Parathyroid adenoma (tissue), 2 donors: ENCODE data around the gene GRM6.

Experiments used
- H2AFZ ChIP-seq: fragments of 300-600 bp; sonication (generic); one replicate; pipeline ENCODE4 v1.7.0; 2017; ENCODE audit warnings: antibody characterized with exemption, mild to moderate bottlenecking
- H3K27ac ChIP-seq: fragments of 300-600 bp; sonication (generic); one replicate; pipeline ENCODE4 v1.7.0; 2017
- H3K27me3 ChIP-seq: fragments of 300-600 bp; sonication (generic); one replicate; pipeline ENCODE4 v1.7.0; 2017; ENCODE audit warnings: low read length; ENCODE audit not compliant: control insufficient read depth, insufficient read depth
- H3K36me3 ChIP-seq: fragments of 300-600 bp; sonication (generic); one replicate; pipeline ENCODE4 v1.7.0; 2017; ENCODE audit warnings: low read length; ENCODE audit not compliant: control insufficient read depth, insufficient read depth
- H3K4me1 ChIP-seq: fragments of 300-600 bp; sonication (generic); one replicate; pipeline ENCODE4 v1.7.0; 2017; ENCODE audit warnings: control low read depth
- H3K4me2 ChIP-seq: fragments of 300-600 bp; sonication (generic); one replicate; pipeline ENCODE4 v1.7.0; 2017; ENCODE audit warnings: low read length
- H3K4me3 ChIP-seq: fragments of 300-600 bp; sonication (generic); one replicate; pipeline ENCODE4 v1.7.0; 2017; ENCODE audit warnings: low read depth, low read length
- H3K79me2 ChIP-seq: fragments of 300-600 bp; sonication (generic); one replicate; pipeline ENCODE4 v1.7.0; 2017; ENCODE audit warnings: control low read depth
- H3K9ac ChIP-seq: fragments of 300-600 bp; sonication (generic); one replicate; pipeline ENCODE4 v1.7.0; 2017; ENCODE audit warnings: mild to moderate bottlenecking
- H3K9me3 ChIP-seq: fragments of 300-600 bp; sonication (generic); one replicate; pipeline ENCODE4 v1.7.0; 2017; ENCODE audit warnings: low read length; ENCODE audit not compliant: control insufficient read depth
- TF ChIP-seq, protein P1 (sequence below): fragments of 300-600 bp; sonication (generic); IDR thresholded peaks from one replicate; pipeline ENCODE4 v1.7.0; 2017; ENCODE audit warnings: antibody characterized with exemption, mild to moderate bottlenecking
- donor health status: primary hyperparathyroidism.

Gene GRM6

DNA sequence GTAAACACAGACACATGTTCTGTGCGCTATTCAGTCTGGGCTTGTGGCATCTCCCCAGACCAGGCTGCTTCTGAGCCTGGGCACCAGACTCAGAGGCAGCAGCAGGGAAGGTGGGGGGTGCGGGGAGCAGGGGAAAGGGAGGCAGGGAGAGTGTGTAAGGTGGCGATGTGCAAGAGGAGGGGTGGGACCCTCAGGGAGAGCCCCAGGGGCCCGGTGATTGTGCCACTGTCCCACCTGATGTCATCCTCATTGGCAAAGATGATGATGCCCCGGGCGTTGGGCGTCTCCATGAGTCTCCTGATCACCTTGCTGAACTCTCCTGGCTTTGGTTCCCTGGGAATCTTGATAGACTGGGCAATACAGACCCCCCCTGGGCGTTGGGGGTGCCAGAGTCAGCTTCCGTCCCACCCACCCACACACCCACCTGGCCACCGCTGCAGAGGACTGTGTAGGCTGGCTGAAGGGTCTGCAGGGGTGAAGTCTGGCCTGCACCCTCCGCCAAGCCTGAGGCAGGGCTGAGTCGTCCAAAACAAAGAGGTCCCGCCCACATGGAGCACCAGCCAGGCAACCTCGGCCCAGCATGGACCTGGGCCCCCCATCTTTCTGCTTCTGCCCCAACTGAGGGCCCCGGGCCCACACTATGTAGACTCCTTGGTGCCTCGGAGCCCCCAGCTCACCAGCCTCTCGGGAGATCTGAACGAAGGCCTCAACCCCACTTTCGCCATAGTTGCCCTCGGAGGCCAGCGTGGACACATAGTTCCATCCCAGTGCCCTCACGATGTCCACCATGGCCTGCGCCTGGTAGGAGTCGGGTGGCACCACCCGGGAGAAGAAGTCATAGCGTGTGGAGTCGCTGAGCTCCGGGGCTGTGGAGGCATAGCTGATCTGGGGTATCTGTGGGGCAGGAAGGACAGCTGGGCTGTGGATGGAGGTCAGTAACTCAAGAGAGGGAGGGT, 3.7 kb downstream of the GRM6 start:
- no peaks in the 10 kb centered on the region for H3K36me3 ChIP-seq
- H3K79me2 ChIP-seq, result no peaks in the 10 kb centered on the region
- no peaks in the 10 kb centered on the region for H3K27me3 ChIP-seq
- H3K4me3 ChIP-seq, result no peak overlapping the region
- TF ChIP-seq, protein P1, sequence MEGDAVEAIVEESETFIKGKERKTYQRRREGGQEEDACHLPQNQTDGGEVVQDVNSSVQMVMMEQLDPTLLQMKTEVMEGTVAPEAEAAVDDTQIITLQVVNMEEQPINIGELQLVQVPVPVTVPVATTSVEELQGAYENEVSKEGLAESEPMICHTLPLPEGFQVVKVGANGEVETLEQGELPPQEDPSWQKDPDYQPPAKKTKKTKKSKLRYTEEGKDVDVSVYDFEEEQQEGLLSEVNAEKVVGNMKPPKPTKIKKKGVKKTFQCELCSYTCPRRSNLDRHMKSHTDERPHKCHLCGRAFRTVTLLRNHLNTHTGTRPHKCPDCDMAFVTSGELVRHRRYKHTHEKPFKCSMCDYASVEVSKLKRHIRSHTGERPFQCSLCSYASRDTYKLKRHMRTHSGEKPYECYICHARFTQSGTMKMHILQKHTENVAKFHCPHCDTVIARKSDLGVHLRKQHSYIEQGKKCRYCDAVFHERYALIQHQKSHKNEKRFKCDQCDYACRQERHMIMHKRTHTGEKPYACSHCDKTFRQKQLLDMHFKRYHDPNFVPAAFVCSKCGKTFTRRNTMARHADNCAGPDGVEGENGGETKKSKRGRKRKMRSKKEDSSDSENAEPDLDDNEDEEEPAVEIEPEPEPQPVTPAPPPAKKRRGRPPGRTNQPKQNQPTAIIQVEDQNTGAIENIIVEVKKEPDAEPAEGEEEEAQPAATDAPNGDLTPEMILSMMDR, result no peak
- no peak overlapping the region for H3K27ac ChIP-seq
- no peak overlapping the region for H3K4me2 ChIP-seq
- no peaks in the 10 kb centered on the region for H3K9me3 ChIP-seq
- H3K9ac ChIP-seq, result no peak overlapping the region
- no peak overlapping the region for H2AFZ ChIP-seq
- H3K4me1 ChIP-seq, result no peaks in the 10 kb centered on the region

DNA sequence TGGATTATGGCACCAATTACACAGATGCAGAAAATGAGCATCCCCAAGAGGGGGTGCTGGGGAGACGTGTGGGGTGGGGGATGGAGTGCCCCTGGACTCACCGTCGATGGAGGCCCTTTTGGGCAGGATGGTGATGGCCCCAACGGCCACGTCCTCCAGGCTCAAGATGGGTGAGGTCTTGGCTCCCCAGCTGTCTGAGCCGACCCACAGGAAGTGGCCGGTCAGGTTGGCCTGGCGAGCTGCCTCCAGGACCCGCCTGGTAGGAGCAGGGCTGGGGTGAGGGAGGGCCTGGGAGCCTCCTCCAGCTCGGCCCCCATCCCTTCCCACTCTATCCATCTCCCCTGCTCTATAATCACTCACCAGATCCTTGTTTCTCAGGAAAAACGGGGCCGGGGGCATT, 4.6 kb downstream of the GRM6 start:
- Histone ChIP-seq H3K9me3 (no peaks in the 10 kb centered on the region), H3K4me1 (no peaks in the 10 kb centered on the region), H3K36me3 (no peaks in the 10 kb centered on the region)

GRCh38 chr5:178989311-178989710, 5.8 kb downstream of the GRM6 start:
- H3K27ac ChIP-seq, result no peak overlapping the region
- H3K4me3 ChIP-seq, result no peak overlapping the region
- no peaks in the 10 kb centered on the region for H3K9me3 ChIP-seq
- no peak overlapping the region for H3K9ac ChIP-seq
- no peaks in the 10 kb centered on the region for H3K4me1 ChIP-seq
- H3K27me3 ChIP-seq, result no peaks in the 10 kb centered on the region
- TF ChIP-seq, protein P1, result no peak
- H3K79me2 ChIP-seq, result no peaks in the 10 kb centered on the region
- no peak overlapping the region for H3K4me2 ChIP-seq
- H2AFZ ChIP-seq, result no peak overlapping the region
- no peaks in the 10 kb centered on the region for H3K36me3 ChIP-seq

More for the DNA sequence above, 4.6 kb downstream of the GRM6 start:
- Histone ChIP-seq H2AFZ (no peak overlapping the region), H3K9ac (no peak overlapping the region), H3K27ac (no peak overlapping the region), H3K27me3 (no peaks in the 10 kb centered on the region), H3K4me2 (no peak overlapping the region), H3K4me3 (no peak overlapping the region), H3K79me2 (no peaks in the 10 kb centered on the region)
- TF ChIP-seq, protein P1, result no peak

DNA sequence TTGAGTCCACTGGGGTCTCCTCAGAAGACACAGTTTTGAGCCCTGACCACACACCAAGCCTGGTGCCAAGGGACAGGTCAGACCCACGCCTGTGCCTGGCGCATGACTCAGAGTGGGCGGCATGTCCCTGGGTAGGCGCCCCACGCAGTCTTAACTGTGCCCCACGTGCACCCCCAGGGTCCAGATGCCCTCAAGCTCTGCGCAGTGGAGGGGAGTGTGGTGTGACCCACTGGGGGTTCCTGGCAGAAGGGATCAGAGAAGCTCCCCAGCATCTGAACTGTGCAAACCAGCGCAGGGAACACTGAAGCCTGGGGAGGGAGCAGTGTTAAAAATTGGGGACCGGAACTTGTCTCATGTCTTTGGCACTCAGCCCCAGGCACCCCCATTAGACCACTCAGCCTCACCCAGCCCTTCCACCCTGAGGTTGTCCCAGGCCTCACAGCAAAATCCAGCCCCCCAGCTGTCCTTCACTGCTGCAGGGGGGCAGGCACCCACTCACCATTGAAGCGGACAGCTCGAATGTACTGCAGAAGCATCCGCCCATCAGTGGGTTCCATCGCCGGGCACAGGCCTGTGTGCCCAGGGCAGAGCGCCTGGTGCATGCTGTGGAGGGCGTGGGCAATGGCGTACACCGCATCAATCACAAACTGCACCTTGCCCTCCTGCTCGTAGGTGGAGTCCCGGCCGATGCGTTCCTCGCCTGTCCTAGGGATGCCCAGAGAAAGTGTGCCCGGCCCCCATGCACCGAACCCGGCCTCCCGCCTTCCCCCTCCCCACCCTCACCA, 6.5 kb downstream of the GRM6 start:
- Histone ChIP-seq H3K9ac (no peak overlapping the region), H3K27me3 (no peaks in the 10 kb centered on the region), H3K79me2 (no peaks in the 10 kb centered on the region), H3K9me3 (no peaks in the 10 kb centered on the region), H3K4me3 (no peak overlapping the region), H3K4me2 (no peak overlapping the region), H3K27ac (no peak overlapping the region), H2AFZ (no peak overlapping the region), H3K4me1 (no peaks in the 10 kb centered on the region), H3K36me3 (no peaks in the 10 kb centered on the region)
- TF ChIP-seq, protein P1, result no peak
